ENCODE measurements around the gene CKS1B. TPM values are rescaled to one million over a fixed set of nuclear protein-coding genes. Genes with fewer than 3 reads are reported as not detected.
A peak's percentile ranks its signal among the peaks of the same experiment; 100 is the strongest.

Gene CKS1B
- total RNA-seq, 4 donors from 2014 or later = 34.9 to 72.8 (median 55.3) TPM

GRCh38 chr1:154963643-154964042 lies 10.8 kb upstream of the CKS1B start:
- Histone ChIP-seq H3K9me3 (no peaks in the 10 kb centered on the region), H3K4me1 (peaks cover 18 to 67% (median 31%) of the 10 kb centered on the region in 3 donors), H3K36me3 (peaks cover 10 to 74% (median 58%) of the 10 kb centered on the region in 3 donors), H3K27me3 (no peaks in the 10 kb centered on the region), H3K4me3 (no peak overlapping the region), H3K27ac (peak overlapping the region in 3 of 4 donors; percentile 95 to 99 (median 97))
- WGBS, 2 donors = 77 to 78% methylated on average over 7 to 8 of the region's 8 CpGs
- DNase-seq = no peak
- intact Hi-C loops (cut with DNase I) = loop anchor here (5.0 to 10.0 kb wide), 2 partner anchors 34 to 101 kb away; partner anchors contain the start of gene EFNA4
- TF ChIP-seq POLR2A (IDR thresholded peaks at IDR 0.05) = no peak
- TF ChIP-seq, protein P1, sequence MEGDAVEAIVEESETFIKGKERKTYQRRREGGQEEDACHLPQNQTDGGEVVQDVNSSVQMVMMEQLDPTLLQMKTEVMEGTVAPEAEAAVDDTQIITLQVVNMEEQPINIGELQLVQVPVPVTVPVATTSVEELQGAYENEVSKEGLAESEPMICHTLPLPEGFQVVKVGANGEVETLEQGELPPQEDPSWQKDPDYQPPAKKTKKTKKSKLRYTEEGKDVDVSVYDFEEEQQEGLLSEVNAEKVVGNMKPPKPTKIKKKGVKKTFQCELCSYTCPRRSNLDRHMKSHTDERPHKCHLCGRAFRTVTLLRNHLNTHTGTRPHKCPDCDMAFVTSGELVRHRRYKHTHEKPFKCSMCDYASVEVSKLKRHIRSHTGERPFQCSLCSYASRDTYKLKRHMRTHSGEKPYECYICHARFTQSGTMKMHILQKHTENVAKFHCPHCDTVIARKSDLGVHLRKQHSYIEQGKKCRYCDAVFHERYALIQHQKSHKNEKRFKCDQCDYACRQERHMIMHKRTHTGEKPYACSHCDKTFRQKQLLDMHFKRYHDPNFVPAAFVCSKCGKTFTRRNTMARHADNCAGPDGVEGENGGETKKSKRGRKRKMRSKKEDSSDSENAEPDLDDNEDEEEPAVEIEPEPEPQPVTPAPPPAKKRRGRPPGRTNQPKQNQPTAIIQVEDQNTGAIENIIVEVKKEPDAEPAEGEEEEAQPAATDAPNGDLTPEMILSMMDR (IDR thresholded peaks at IDR 0.05) = no peak

- H3K9me3 ChIP-seq = no peaks in the 10 kb centered on the region
- intact Hi-C loops (cut with DNase I) = loop anchor here (5.0 to 10.0 kb wide), 2 partner anchors 33 to 100 kb away; partner anchors contain the start of gene EFNA4
- H3K27ac ChIP-seq = no peak overlapping the region
- H3K36me3 ChIP-seq = peaks cover 7 to 74% (median 51%) of the 10 kb centered on the region in 3 donors
- no peaks in the 10 kb centered on the region for H3K27me3 ChIP-seq
- H3K4me1 ChIP-seq = peaks cover 25 to 67% (median 38%) of the 10 kb centered on the region in 3 donors
- no peak for DNase-seq
- TF ChIP-seq, protein P1 (IDR thresholded peaks at IDR 0.05) = no peak
- no peak for TF ChIP-seq POLR2A (IDR thresholded peaks at IDR 0.05)
- WGBS, 2 donors = 82 to 86% methylated on average over 5 to 6 of the region's 6 CpGs
- no peak overlapping the region for H3K4me3 ChIP-seq
Measured at GRCh38 chr1:154964359-154964758, 10.1 kb upstream of the CKS1B start.

GRCh38 chr1:154966111-154966510 lies 8.4 kb upstream of the CKS1B start:
- peak overlapping the region in 1 of 4 donors; percentile 96 for H3K27ac ChIP-seq
- H3K9me3 ChIP-seq = no peaks in the 10 kb centered on the region
- TF ChIP-seq POLR2A (IDR thresholded peaks at IDR 0.05) = no peak
- TF ChIP-seq, protein P1 (IDR thresholded peaks at IDR 0.05) = no peak
- H3K36me3 ChIP-seq = peaks cover 7 to 75% (median 49%) of the 10 kb centered on the region in 3 donors
- H3K4me3 ChIP-seq = no peak overlapping the region
- DNase-seq = no peak
- WGBS, 2 donors = 94 to 96% methylated on average over 4 to 6 of the region's 7 CpGs
- intact Hi-C loops (cut with DNase I) = loop anchor here (10.0 kb wide), 1 partner anchor 99 kb away; the partner anchor contains the start of gene EFNA4
- H3K4me1 ChIP-seq = peaks cover 34 to 68% (median 42%) of the 10 kb centered on the region in 3 donors
- H3K27me3 ChIP-seq = no peaks in the 10 kb centered on the region

- TF ChIP-seq, protein P1 (IDR thresholded peaks at IDR 0.05) = no peak
- TF ChIP-seq POLR2A (IDR thresholded peaks at IDR 0.05) = no peak
- no peak overlapping the region for H3K4me3 ChIP-seq
- H3K27ac ChIP-seq = peak overlapping the region; percentile 48 to 99 (median 98)
- 44 to 60% methylated on average over 2 of the region's 5 CpGs for WGBS, 2 donors
- no peaks in the 10 kb centered on the region for H3K9me3 ChIP-seq
- intact Hi-C loops (cut with DNase I) = loop anchor here (10.0 kb wide), 1 partner anchor 97 kb away; the partner anchor contains the start of gene EFNA4
- H3K4me1 ChIP-seq = peaks cover 46 to 76% (median 53%) of the 10 kb centered on the region in 3 donors
- H3K36me3 ChIP-seq = peaks cover 7 to 75% (median 49%) of the 10 kb centered on the region in 3 donors
- no peak for DNase-seq
- H3K27me3 ChIP-seq = no peaks in the 10 kb centered on the region
Measured at GRCh38 chr1:154967331-154967950, 7.0 kb upstream of the CKS1B start.

GRCh38 chr1:154968731-154969130 lies 5.8 kb upstream of the CKS1B start:
- intact Hi-C loops (cut with DNase I) = loop anchor here (10.0 kb wide), 1 partner anchor 96 kb away; the partner anchor contains the start of gene EFNA4
- Histone ChIP-seq H3K36me3 (peaks cover 7 to 63% (median 38%) of the 10 kb centered on the region in 3 donors), H3K4me3 (peak overlapping the region in 2 of 4 donors; percentile 46 to 79), H3K9me3 (no peaks in the 10 kb centered on the region), H3K27ac (peak overlapping the region; percentile 96 to 99 (median 98)), H3K27me3 (no peaks in the 10 kb centered on the region), H3K4me1 (peaks cover 47 to 76% (median 54%) of the 10 kb centered on the region in 3 donors)
- TF ChIP-seq, protein P1 (IDR thresholded peaks at IDR 0.05) = no peak
- TF ChIP-seq POLR2A (IDR thresholded peaks at IDR 0.05) = no peak
- 100% methylated on average over 2 of the region's 3 CpGs; no CpG with 5 or more reads in 1 of the 2 donors for WGBS, 2 donors
- DNase-seq = no peak
